ENCODE results near the gene PPP6R3.
A peak's percentile ranks its signal among the peaks of the same experiment; 100 is the strongest.
"Not testable (repeated sequence)": the region's sequence is repeated elsewhere in the genome, so short reads cannot be mapped to it uniquely, and the experiment has no call there.

The PPP6R3 gene

GRCh38 chr11:68460741-68461574 is at the start of gene PPP6R3:
PPP6R3 (plus strand) TSS chr11:68460752; CDS start chr11:68537665, 76,913 bp downstream.
- no peak for DNase-seq

DNA sequence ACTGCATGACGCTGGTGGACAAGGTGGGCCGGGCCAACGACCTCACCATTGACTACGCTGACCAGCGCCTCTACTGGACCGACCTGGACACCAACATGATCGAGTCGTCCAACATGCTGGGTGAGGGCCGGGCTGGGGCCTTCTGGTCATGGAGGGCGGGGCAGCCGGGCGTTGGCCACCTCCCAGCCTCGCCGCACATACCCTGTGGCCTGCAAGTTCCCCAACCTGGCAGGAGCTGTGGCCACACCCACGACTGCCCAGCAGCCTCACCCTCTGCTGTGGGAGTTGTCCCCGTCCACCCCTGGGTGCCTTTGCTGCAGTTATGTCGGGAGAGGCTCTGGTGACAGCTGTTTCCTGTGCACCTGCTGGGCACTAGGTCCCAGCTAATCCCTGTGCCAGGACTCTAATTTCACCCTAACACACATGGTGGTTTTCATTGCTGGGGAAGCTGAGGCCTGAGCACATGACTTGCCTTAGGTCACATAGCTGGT is 49.0 kb upstream of the PPP6R3 start:
- no peak for DNase-seq

DNA sequence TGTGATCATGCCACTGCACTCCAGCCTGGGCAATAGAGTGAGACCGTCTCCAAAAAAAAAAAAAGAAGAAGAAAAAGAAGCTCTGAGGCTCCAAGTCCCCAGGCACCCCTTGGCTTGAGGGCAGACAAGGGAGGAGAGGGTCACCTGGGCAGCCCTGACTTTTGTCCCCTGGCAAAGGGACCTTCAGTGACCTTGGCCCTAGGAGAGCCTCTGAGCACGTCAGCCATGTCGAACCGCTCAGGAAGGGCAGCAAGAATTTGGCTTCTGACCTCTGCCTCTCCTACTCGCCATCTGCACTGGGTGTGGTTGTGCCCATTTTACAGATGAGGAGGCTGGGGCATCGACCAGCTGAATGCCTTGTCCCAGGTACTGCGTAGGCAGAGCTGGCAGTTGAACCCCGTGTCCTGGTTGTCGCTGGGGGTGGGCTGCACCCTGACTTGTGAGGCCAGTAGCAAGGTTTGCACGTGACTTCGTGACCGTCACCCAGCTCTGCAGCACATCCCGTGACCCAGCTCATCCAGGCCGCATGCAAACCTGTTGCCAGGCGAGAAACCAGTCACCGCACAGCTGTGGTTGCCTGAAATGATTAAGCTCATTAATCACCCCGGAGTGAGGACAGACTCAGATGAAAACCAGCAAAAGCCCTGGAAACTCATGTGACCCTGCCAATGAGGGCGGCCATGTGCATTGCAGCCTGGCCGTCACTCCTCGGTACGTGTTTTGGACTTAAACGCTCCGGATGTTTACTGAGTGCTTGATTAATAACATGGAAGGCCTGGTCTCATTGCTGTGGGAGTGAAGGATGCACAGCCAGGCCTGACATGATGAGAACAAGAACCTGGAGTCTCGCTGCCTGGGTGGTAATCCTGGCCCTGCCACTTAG is 47.7 kb upstream of the PPP6R3 start:
- peak; percentile 52 for DNase-seq

GRCh38 chr11:68413591-68413999 is 47.0 kb upstream of the PPP6R3 start:
- DNase-seq, result no peak

DNA sequence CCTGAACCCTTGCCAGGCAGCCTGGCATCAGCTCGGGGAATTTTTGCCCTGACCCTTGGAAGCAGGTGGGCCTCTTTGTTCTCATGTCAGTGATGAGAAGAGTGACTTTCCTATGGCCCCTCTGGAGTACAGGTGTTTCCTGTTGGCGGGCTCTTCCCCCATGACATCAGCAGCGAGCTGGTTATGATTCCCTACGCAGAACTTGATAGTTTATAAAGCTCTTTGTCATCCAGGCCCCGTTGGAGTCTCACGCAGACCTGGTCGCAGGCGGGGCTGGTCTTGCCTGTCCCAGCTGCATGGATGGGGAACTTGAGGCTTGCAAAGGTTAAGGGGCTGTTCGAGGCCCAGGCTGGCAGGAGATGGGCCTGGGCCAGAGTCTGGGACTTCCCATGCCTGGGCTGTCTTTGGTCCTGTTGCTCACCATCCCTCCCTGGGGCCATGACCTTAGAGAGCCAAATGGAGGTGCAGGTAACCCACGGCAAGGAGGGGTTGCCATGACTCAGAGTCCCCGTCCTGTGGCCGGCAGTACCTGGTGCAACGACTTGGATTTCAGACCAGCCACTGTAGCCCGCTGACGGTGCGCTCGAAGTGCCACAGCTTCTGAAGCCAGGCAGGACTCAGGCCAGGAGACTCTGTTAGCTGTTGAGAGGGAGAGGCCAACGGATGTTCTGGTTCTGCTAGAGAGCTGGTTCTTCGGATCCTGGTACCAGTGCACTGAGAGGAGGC is 45.9 kb upstream of the PPP6R3 start:
- DNase-seq, result no peak

- no peak for DNase-seq
These were observed 44.4 kb upstream of the PPP6R3 start for GRCh38 chr11:68416070-68416578.

GRCh38 chr11:68418648-68419047 is 41.9 kb upstream of the PPP6R3 start:
- no peak for DNase-seq

GRCh38 chr11:68420171-68420570 is 40.4 kb upstream of the PPP6R3 start:
- no peak for DNase-seq

- DNase-seq, result no peak
These were observed 37.1 kb upstream of the PPP6R3 start for GRCh38 chr11:68423481-68423880.

DNA sequence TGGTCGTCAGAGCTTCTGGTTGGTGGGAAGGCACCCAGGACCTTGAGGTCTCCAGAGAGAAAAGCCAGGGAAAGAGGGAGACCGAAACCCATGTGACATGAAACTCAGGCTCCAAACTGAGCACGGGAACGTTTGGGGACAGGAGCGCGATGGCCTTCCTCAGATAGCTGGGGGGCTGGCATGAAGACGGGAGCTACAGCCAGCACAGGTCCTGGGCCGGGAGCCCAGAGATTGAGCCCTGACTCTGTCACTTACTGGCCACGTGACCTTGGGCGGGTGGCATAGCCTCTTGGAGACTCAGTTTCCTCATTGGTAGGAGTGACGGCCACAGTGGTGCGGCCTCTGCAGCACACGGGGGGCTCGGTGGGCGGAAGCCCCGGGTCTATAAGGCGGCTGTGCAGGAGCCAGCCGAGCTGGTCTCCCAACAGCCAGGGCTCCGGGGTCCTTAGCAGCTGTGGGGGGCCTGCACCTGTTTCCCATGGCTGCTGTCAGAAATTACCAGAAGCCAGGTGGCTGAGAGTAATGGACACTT is 36.4 kb upstream of the PPP6R3 start:
- no peak for DNase-seq

DNA sequence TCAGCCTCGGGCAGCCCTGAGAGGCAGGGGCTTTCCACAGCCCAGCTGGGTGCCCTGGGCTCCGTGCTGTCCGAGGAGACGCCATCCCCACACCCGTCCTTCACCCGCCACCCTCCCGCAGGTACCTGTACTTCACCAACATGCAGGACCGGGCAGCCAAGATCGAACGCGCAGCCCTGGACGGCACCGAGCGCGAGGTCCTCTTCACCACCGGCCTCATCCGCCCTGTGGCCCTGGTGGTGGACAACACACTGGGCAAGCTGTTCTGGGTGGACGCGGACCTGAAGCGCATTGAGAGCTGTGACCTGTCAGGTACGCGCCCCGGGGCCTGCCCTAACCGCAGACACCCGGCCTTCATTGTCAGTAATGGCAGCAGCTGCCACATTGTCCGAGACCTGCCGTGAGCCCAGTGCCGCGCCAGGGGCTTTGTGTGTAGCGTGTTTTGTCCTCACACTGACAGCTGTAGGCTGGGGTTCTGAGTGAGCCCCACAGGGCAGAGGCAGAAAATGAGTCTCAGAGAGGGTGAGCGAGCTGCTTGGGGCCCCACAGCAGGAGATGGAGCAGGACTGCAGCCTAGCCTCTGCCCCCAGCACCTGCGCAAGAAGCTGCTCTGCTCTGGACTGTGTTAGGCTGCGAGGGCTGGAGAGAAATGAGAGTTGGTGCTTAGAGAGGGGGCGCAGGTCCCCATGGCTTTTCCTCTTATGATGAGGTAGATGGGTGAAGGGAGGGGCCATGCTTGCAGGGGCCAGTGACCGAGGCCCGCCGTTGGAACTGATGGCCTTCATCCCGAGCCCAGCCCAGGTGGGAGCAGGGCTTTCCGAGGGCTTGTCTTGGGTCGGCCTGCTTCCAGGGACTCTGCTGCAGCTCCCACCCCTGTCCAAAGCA is 35.3 kb upstream of the PPP6R3 start:
- no peak for DNase-seq

DNA sequence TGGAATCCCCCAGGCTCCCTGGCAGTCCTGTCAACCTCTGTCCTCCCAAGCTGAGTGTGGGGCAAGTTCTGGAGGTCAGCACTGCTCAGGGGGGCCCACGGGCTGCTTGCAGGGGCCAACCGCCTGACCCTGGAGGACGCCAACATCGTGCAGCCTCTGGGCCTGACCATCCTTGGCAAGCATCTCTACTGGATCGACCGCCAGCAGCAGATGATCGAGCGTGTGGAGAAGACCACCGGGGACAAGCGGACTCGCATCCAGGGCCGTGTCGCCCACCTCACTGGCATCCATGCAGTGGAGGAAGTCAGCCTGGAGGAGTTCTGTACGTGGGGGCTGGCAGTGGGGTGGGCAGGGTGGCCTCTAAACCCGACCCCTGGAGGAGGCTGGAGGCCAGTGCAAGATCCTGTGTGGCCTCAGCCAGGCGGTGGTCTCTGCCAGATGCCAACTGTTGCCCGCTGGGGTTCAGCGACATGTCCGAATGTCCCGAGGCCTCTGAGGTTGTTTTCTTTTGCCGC is 34.6 kb upstream of the PPP6R3 start:
- no peak for DNase-seq

GRCh38 chr11:68429661-68430060 is 30.9 kb upstream of the PPP6R3 start:
- DNase-seq, result no peak

DNA sequence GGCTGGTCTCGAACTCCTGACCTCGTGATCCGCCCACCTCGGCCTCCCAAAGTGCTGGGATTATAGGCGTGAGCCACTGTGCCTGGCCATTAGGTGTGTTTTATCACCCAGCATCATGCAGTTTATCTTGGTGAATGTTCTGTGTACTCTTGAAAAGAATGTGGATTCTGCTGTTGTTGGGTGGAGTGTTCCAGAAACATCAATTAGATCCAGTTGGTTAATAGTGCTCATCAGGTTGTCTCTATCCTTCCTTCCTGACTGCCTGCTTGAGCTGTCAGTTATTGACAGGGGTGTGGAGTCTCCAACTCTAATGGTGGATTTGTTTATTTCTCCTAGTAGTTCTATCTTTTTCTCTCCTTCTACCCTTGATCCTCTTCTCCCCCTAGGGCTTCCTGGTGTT is 30.2 kb upstream of the PPP6R3 start:
- no peak for DNase-seq

- DNase-seq, result no peak
These were observed 29.8 kb upstream of the PPP6R3 start for GRCh38 chr11:68430801-68431200.

DNA sequence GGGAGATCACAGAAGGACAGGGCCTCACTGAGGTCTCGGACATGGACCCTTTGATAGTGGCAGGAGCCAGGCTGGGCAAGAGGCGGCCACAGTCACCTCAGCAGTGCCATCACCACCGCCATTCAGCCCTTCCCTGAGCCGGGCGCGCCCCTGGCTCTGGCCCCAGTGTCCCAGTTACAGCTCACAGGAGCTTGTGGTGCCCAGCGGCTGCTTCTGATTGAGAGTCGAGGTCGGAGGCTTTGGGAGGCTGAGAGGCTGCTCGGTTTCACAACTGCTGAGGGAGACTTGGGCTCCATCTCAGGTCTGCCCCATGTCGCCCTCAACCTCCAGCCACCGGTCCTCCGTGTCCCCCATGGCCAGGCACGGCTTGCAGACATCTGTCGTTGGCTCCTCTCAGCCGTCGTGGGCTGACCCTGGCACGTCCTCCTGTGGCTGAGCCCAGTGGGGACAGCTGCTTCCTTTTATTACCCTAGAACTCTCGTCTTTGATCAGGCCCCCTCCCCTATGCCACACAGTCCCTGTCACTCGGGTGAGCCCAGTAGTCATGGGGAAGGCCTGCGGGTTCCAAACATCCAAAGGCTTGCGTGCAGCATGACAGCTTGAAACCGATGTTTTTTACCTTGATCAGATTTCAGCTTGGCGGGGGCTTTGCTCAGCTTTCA is 28.4 kb upstream of the PPP6R3 start:
- DNase-seq, result no peak

GRCh38 chr11:68432874-68433273 is 27.7 kb upstream of the PPP6R3 start:
- DNase-seq, result no peak

DNA sequence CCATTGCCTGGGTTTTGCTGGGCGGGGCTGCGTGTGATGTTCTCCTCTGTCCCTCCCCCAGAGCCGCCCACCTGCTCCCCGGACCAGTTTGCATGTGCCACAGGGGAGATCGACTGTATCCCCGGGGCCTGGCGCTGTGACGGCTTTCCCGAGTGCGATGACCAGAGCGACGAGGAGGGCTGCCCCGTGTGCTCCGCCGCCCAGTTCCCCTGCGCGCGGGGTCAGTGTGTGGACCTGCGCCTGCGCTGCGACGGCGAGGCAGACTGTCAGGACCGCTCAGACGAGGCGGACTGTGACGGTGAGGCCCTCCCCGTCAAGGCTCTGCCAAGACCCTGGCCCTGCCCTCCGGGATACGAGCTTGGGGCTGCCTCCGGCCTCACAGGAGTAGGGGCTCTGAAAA is 27.0 kb upstream of the PPP6R3 start:
- DNase-seq, result no peak

- not testable (repeated sequence) for DNase-seq
These were observed 26.4 kb upstream of the PPP6R3 start for GRCh38 chr11:68434159-68434558.

- DNase-seq, result no peak
These were observed 24.2 kb upstream of the PPP6R3 start for GRCh38 chr11:68436162-68436888.
